HL-60 (cell line): Measurements from ENCODE around the gene CCDC187.

ENCODE experiments used
- DNase-seq, 2 experiments: peaks; one replicate each; pipeline ENCODE4 v3.0.0-alpha.2; 2010 to 2020; ENCODE audit warnings: low read depth in 1 of 2, low spot score in 1 of 2
- H3K27ac ChIP-seq: fragments of 250-450 bp; sonication (Bioruptor Pico); replicated peaks from 2 replicates; pipeline ENCODE4 v1.5.1; 2020; ENCODE audit warnings: mild to moderate bottlenecking, moderate library complexity
- H3K27me3 ChIP-seq: fragments of 250-450 bp; sonication (Bioruptor Pico); 2 replicates; pipeline ENCODE4 v1.5.1; 2021; ENCODE audit warnings: mild to moderate bottlenecking, moderate library complexity; ENCODE audit not compliant: insufficient read depth, poor library complexity, severe bottlenecking
- H3K4me3 ChIP-seq: replicated peaks from 2 replicates; pipeline ENCODE4 v1.5.1; 2011; ENCODE audit warnings: mild to moderate bottlenecking, control low read depth, low read length; ENCODE audit not compliant: insufficient read depth
- GABPA ChIP-seq: IDR thresholded peaks from 2 replicates; pipeline ENCODE4 v1.6.1; 2012; ENCODE audit warnings: low read depth
- POLR2AphosphoS5 ChIP-seq: IDR thresholded peaks from 2 replicates; pipeline ENCODE4 v1.6.1; 2012; ENCODE audit warnings: low read depth
- SPI1 ChIP-seq: IDR thresholded peaks from 2 replicates; pipeline ENCODE4 v1.6.1; 2012; ENCODE audit warnings: low read depth, mild to moderate bottlenecking, borderline replicate concordance
- TF ChIP-seq, protein P1 (sequence below): IDR thresholded peaks from 2 replicates; pipeline ENCODE4 v1.6.1; 2012; ENCODE audit warnings: low read depth; ENCODE audit not compliant: insufficient replicate concordance
- TF ChIP-seq, protein P2 (sequence below): IDR thresholded peaks from one replicate; pipeline ENCODE4 v1.5.1; 2011; ENCODE audit warnings: low read length, control low read depth, inconsistent platforms; ENCODE audit not compliant: insufficient read depth

The CCDC187 gene

DNA sequence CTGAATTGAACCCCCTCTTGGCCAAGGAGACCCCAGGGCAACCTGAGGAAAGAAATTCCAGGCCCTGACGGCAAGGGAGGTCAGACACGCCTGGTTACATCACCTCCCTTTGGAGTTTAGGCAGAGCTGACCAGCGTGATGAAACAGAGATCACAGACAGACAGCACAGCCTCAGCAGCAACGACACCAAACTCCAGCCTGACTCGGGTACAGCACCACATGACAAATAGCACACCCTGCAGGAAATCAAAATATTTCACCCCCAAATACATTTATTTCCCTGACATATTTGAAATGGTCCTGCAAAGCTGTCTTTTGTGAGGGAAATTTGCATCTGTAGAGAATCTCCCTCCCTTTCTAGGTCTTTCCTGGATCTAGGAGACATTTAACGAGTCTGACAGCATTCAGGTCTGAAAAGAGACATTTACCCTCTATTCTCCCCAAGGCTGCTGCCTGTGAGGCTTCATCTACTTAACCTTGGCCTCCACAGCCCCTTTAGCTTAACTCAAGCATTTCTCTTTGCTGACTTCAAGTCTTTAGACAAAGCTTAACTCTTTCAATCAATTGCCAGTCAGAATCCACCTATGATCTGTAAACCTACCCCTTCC lies 60.9 kb downstream of the CCDC187 start:
- no peak overlapping the region for H3K27ac ChIP-seq
- H3K4me3 ChIP-seq, result no peak overlapping the region
- H3K27me3 ChIP-seq, result no peaks in the 10 kb centered on the region
- peak in 1 of 2 experiments; percentile 32 for DNase-seq
- TF ChIP-seq, protein P1, sequence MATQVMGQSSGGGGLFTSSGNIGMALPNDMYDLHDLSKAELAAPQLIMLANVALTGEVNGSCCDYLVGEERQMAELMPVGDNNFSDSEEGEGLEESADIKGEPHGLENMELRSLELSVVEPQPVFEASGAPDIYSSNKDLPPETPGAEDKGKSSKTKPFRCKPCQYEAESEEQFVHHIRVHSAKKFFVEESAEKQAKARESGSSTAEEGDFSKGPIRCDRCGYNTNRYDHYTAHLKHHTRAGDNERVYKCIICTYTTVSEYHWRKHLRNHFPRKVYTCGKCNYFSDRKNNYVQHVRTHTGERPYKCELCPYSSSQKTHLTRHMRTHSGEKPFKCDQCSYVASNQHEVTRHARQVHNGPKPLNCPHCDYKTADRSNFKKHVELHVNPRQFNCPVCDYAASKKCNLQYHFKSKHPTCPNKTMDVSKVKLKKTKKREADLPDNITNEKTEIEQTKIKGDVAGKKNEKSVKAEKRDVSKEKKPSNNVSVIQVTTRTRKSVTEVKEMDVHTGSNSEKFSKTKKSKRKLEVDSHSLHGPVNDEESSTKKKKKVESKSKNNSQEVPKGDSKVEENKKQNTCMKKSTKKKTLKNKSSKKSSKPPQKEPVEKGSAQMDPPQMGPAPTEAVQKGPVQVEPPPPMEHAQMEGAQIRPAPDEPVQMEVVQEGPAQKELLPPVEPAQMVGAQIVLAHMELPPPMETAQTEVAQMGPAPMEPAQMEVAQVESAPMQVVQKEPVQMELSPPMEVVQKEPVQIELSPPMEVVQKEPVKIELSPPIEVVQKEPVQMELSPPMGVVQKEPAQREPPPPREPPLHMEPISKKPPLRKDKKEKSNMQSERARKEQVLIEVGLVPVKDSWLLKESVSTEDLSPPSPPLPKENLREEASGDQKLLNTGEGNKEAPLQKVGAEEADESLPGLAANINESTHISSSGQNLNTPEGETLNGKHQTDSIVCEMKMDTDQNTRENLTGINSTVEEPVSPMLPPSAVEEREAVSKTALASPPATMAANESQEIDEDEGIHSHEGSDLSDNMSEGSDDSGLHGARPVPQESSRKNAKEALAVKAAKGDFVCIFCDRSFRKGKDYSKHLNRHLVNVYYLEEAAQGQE, result peak; percentile 34
- TF ChIP-seq POLR2AphosphoS5 (no peak), SPI1 (no peak), GABPA (no peak)

DNA sequence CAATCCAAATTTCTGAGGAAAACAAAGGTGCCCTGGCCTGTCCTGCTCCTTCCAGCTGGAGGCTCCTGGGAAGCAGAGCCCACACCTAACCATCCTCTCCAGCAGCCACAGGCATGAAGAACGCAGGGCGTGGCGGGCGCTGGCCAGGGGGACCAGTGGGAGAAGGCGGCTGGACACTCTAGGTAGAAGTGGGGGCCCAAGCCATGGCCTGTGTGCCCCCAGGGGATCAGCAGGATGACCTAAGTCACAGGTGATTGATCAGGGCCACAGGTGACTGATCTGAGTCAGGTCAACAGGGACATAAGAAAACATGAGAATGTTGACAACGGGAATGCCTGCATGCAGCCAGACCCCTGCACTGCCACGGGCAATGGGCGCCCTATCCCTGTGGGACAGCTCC lies 61.6 kb downstream of the CCDC187 start:
- H3K4me3 ChIP-seq, result no peak overlapping the region
- no peak for TF ChIP-seq POLR2AphosphoS5
- TF ChIP-seq, protein P2, sequence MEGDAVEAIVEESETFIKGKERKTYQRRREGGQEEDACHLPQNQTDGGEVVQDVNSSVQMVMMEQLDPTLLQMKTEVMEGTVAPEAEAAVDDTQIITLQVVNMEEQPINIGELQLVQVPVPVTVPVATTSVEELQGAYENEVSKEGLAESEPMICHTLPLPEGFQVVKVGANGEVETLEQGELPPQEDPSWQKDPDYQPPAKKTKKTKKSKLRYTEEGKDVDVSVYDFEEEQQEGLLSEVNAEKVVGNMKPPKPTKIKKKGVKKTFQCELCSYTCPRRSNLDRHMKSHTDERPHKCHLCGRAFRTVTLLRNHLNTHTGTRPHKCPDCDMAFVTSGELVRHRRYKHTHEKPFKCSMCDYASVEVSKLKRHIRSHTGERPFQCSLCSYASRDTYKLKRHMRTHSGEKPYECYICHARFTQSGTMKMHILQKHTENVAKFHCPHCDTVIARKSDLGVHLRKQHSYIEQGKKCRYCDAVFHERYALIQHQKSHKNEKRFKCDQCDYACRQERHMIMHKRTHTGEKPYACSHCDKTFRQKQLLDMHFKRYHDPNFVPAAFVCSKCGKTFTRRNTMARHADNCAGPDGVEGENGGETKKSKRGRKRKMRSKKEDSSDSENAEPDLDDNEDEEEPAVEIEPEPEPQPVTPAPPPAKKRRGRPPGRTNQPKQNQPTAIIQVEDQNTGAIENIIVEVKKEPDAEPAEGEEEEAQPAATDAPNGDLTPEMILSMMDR, result no peak
- no peak for TF ChIP-seq SPI1
- TF ChIP-seq GABPA, result no peak
- no peaks in the 10 kb centered on the region for H3K27me3 ChIP-seq
- H3K27ac ChIP-seq, result no peak overlapping the region
- DNase-seq, result no peak

DNA sequence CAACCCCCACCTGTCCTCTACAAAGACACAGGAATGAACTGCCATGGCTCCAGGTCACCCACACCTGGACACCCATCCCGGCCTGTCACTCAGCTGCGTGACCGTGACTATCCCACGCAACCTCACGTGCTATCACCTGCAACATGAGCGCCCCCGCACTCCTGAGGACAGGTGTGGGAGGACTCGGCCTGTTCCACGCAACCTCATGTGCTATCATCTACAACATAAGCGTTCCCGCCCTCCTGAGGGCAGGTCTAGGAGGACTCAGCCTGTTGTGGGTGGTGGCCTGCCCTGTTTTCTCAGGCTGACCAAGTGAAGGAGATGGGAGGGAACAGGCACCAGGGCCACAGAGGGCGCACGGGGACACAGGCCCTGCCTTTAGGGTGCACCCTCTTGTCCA lies 62.4 kb downstream of the CCDC187 start:
- H3K27ac ChIP-seq, result no peak overlapping the region

DNA sequence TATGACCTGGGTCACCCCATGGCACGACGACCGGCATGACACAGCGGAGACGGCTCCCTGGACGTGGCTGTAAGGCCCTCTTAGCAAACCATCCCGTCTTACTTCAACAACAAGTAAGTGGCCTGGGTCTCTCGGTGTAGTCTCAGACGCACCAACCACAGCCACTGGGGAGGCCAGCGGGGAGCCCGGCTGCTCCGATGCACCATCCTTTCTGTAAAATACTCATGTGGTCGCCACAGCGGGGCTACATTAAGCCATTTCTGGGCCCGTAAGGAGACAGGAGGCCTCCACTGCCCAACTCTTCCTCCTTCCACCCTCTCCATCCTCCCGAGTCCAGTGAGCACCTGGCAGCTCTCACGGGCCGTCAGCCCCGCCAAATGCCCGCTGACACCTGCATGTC lies 63.0 kb downstream of the CCDC187 start:
- Histone ChIP-seq H3K27me3 (no peaks in the 10 kb centered on the region), H3K4me3 (no peak overlapping the region), H3K27ac (no peak overlapping the region)
- TF ChIP-seq POLR2AphosphoS5, result no peak
- TF ChIP-seq, protein P1, result no peak
- no peak for TF ChIP-seq SPI1
- no peak for TF ChIP-seq GABPA
- TF ChIP-seq, protein P2, result no peak
- no peak for DNase-seq

More for the DNA sequence above, 62.4 kb downstream of the CCDC187 start:
- no peak for DNase-seq
- no peak overlapping the region for H3K4me3 ChIP-seq
- H3K27me3 ChIP-seq, result no peaks in the 10 kb centered on the region
- TF ChIP-seq, protein P2, result no peak
- TF ChIP-seq POLR2AphosphoS5 (no peak), SPI1 (no peak), GABPA (no peak)
- TF ChIP-seq, protein P1, result no peak
